Activated CD8-positive, alpha-beta T cell treated with anti-CD3 and anti-CD28 coated beads, Interleukin-2, amount 10 ng/mL, durations not matched to agents 7 days and 5 days (primary cell): Measurements from ENCODE around the gene SETD1A. TPM values are rescaled to one million over a fixed set of nuclear protein-coding genes. Genes with fewer than 3 reads are reported as not detected.

ENCODE experiments used
- ATAC-seq: fragments of 150-1000 bp; cut with Tn5 transposase; one replicate; pipeline ENCODE4 v1.10.0; 2021; ENCODE audit warnings: moderate library complexity
- CTCF ChIA-PET: fragments of 350-600 bp; sonication (Branson Sonifier 250); formaldehyde crosslinking; loops from one replicate; lab custom pipeline; 2021; ENCODE audit warnings: antibody characterized with exemption; lab: Charles Lee
- POLR2A ChIA-PET: fragments of 350-600 bp; sonication (Branson Sonifier 250); formaldehyde crosslinking; loops from one replicate; lab custom pipeline; 2021; ENCODE audit warnings: antibody characterized with exemption; lab: Charles Lee
- DNase-seq: peaks from one replicate; pipeline ENCODE4 v3.0.0-alpha.2; 2020
- H3K27ac Mint-ChIP-seq: one replicate; pipeline ENCODE4 v1.8.0; 2021; ENCODE audit warnings: mild to moderate bottlenecking, mixed read lengths
- H3K27me3 Mint-ChIP-seq: one replicate; pipeline ENCODE4 v1.8.0; 2021; ENCODE audit warnings: low read depth, mixed read lengths
- H3K36me3 Mint-ChIP-seq: one replicate; pipeline ENCODE4 v1.8.0; 2021; ENCODE audit warnings: low read depth, mixed read lengths
- H3K4me1 Mint-ChIP-seq: one replicate; pipeline ENCODE4 v1.8.0; 2021; ENCODE audit warnings: low read depth, mixed read lengths
- H3K4me3 Mint-ChIP-seq: one replicate; pipeline ENCODE4 v1.8.0; 2021; ENCODE audit warnings: mild to moderate bottlenecking, mixed read lengths
- H3K9me3 Mint-ChIP-seq: one replicate; pipeline ENCODE4 v1.8.0; 2022; ENCODE audit warnings: mixed read lengths; ENCODE audit not compliant: insufficient read depth
- total RNA-seq, 2 experiments: library from RNA; stranded (reverse); gene quantifications; one replicate each; pipeline ENCODE4 v1.2.3, GENCODE V29; 2021

Gene SETD1A
- total RNA-seq, result 10 to 100 TPM; 25.6 to 28.4 TPM

GRCh38 chr16:30957456-30958174 is at the start of gene SETD1A:
Gene SETD1A, plus strand, starts transcription at chr16:30957754. Its CDS starts 978 bp downstream, at chr16:30958732.
- Mint-ChIP-seq H3K36me3 (peaks cover 40% of the 10 kb centered on the region), H3K27me3 (no peaks in the 10 kb centered on the region), H3K4me1 (peaks cover 41% of the 10 kb centered on the region), H3K9me3 (no peaks in the 10 kb centered on the region), H3K27ac (peak within 1 kb of the TSS; percentile 99), H3K4me3 (peak within 1 kb of the TSS; percentile 95)
- DNase-seq (peak; percentile 99), ATAC-seq (peak; percentile 86)
- ChIA-PET POLR2A (interaction anchor here (0.6 to 2.7 kb wide), 7 partner anchors 8 to 222 kb away, joined by 3 to 9 read pairs (median 3); partner anchors contain the start of genes FUS, ORAI3, VKORC1 and ZNF646), CTCF (interaction anchor here (0.9 kb wide), 1 partner anchor 8 kb away, joined by 3 read pairs; the partner anchor contains the start of gene ORAI3)

GRCh38 chr16:30910427-30911029 is 47.0 kb upstream of the SETD1A start:
- ATAC-seq, result no peak
- ChIA-PET CTCF (interaction anchor here (1.9 kb wide), 1 partner anchor 66 kb away, joined by 6 read pairs; no protein-coding TSS in a partner anchor), POLR2A (interaction anchor here (0.7 kb wide), 1 partner anchor 97 kb away, joined by 3 read pairs; no protein-coding TSS in a partner anchor)
- Mint-ChIP-seq H3K27ac (no peak overlapping the region), H3K36me3 (no peaks in the 10 kb centered on the region), H3K9me3 (no peaks in the 10 kb centered on the region), H3K4me3 (no peak overlapping the region), H3K4me1 (peaks cover 13% of the 10 kb centered on the region), H3K27me3 (no peaks in the 10 kb centered on the region)
- DNase-seq, result no peak

GRCh38 chr16:30912794-30913412 is 44.7 kb upstream of the SETD1A start:
- ChIA-PET CTCF (interaction anchor here (1.5 to 1.8 kb wide), 3 partner anchors 11 to 68 kb away, joined by 3 to 8 read pairs (median 4); no protein-coding TSS in a partner anchor), POLR2A (interaction anchor here (1.2 kb wide), 1 partner anchor 11 kb away, joined by 3 read pairs; no protein-coding TSS in a partner anchor)
- Mint-ChIP-seq H3K9me3 (no peaks in the 10 kb centered on the region), H3K27me3 (no peaks in the 10 kb centered on the region), H3K36me3 (no peaks in the 10 kb centered on the region), H3K4me3 (no peak overlapping the region), H3K27ac (no peak overlapping the region), H3K4me1 (peaks cover 5% of the 10 kb centered on the region)
- no peak for ATAC-seq
- no peak for DNase-seq

GRCh38 chr16:30914830-30915229 is 42.7 kb upstream of the SETD1A start:
- ChIA-PET POLR2A (no interaction called here), CTCF (interaction anchor here (0.8 to 1.6 kb wide), 3 partner anchors 9 to 43 kb away, joined by 3 to 5 read pairs (median 3); no protein-coding TSS in a partner anchor)
- H3K27me3 Mint-ChIP-seq, result no peaks in the 10 kb centered on the region
- no peaks in the 10 kb centered on the region for H3K9me3 Mint-ChIP-seq
- no peak overlapping the region for H3K4me3 Mint-ChIP-seq
- H3K27ac Mint-ChIP-seq, result no peak overlapping the region
- no peaks in the 10 kb centered on the region for H3K4me1 Mint-ChIP-seq
- no peaks in the 10 kb centered on the region for H3K36me3 Mint-ChIP-seq
- DNase-seq, result no peak
- ATAC-seq, result no peak

GRCh38 chr16:30918614-30919013 is 38.9 kb upstream of the SETD1A start:
- no peaks in the 10 kb centered on the region for H3K9me3 Mint-ChIP-seq
- no peaks in the 10 kb centered on the region for H3K36me3 Mint-ChIP-seq
- no peaks in the 10 kb centered on the region for H3K27me3 Mint-ChIP-seq
- H3K27ac Mint-ChIP-seq, result no peak overlapping the region
- DNase-seq, result no peak
- ChIA-PET POLR2A (no interaction called here), CTCF (interaction anchor here (1.1 to 5.3 kb wide), 4 partner anchors 16 to 76 kb away, joined by 3 to 55 read pairs (median 5); no protein-coding TSS in a partner anchor)
- ATAC-seq, result no peak
- peaks cover 13% of the 10 kb centered on the region for H3K4me1 Mint-ChIP-seq
- no peak overlapping the region for H3K4me3 Mint-ChIP-seq

GRCh38 chr16:30920891-30921290 is 36.7 kb upstream of the SETD1A start:
- Mint-ChIP-seq H3K9me3 (no peaks in the 10 kb centered on the region), H3K4me1 (peaks cover 19% of the 10 kb centered on the region), H3K36me3 (no peaks in the 10 kb centered on the region), H3K27ac (no peak overlapping the region), H3K4me3 (no peak overlapping the region), H3K27me3 (no peaks in the 10 kb centered on the region)
- no peak for DNase-seq
- ATAC-seq, result no peak
- ChIA-PET CTCF (interaction anchor here (2.4 to 5.3 kb wide), 2 partner anchors 19 to 75 kb away, joined by 11 to 55 read pairs; no protein-coding TSS in a partner anchor), POLR2A (no interaction called here)

- POLR2A ChIA-PET, result no interaction called here
- DNase-seq (no peak), ATAC-seq (no peak)
- Mint-ChIP-seq H3K27ac (peak overlapping the region; percentile 99), H3K9me3 (no peaks in the 10 kb centered on the region), H3K4me3 (peak overlapping the region; percentile 97), H3K36me3 (no peaks in the 10 kb centered on the region), H3K27me3 (no peaks in the 10 kb centered on the region), H3K4me1 (peaks cover 19% of the 10 kb centered on the region)
- CTCF ChIA-PET, result interaction anchor here (2.4 to 5.3 kb wide), 2 partner anchors 20 to 76 kb away, joined by 11 to 55 read pairs; no protein-coding TSS in a partner anchor
These were observed 36.2 kb upstream of the SETD1A start for GRCh38 chr16:30921459-30921747.

- CTCF ChIA-PET, result interaction anchor here (0.6 to 5.3 kb wide), 6 partner anchors 14 to 107 kb away, joined by 3 to 55 read pairs (median 3); no protein-coding TSS in a partner anchor
- peak; percentile 92 for DNase-seq
- H3K9me3 Mint-ChIP-seq, result no peaks in the 10 kb centered on the region
- peak overlapping the region; percentile 97 for H3K4me3 Mint-ChIP-seq
- no peaks in the 10 kb centered on the region for H3K36me3 Mint-ChIP-seq
- peak; percentile 2 for ATAC-seq
- peaks cover 23% of the 10 kb centered on the region for H3K4me1 Mint-ChIP-seq
- H3K27ac Mint-ChIP-seq, result peak overlapping the region; percentile 99
- POLR2A ChIA-PET, result interaction anchor here (0.6 kb wide), 1 partner anchor 47 kb away, joined by 3 read pairs; no protein-coding TSS in a partner anchor
- H3K27me3 Mint-ChIP-seq, result no peaks in the 10 kb centered on the region
These were observed 35.7 kb upstream of the SETD1A start for GRCh38 chr16:30921748-30922419.

- H3K27ac Mint-ChIP-seq, result peak overlapping the region; percentile 99
- H3K27me3 Mint-ChIP-seq, result no peaks in the 10 kb centered on the region
- H3K9me3 Mint-ChIP-seq, result no peaks in the 10 kb centered on the region
- peak; percentile 86 for ATAC-seq
- DNase-seq, result peak; percentile 100
- H3K36me3 Mint-ChIP-seq, result no peaks in the 10 kb centered on the region
- ChIA-PET POLR2A (interaction anchor here (0.6 kb wide), 1 partner anchor 48 kb away, joined by 3 read pairs; no protein-coding TSS in a partner anchor), CTCF (interaction anchor here (0.6 to 1.0 kb wide), 5 partner anchors 14 to 108 kb away, joined by 3 to 17 read pairs (median 3); no protein-coding TSS in a partner anchor)
- H3K4me1 Mint-ChIP-seq, result peaks cover 28% of the 10 kb centered on the region
- peak overlapping the region; percentile 97 for H3K4me3 Mint-ChIP-seq
These were observed 35.1 kb upstream of the SETD1A start for GRCh38 chr16:30922420-30922959.

GRCh38 chr16:30922960-30923535 is 34.5 kb upstream of the SETD1A start:
- peak overlapping the region; percentile 99 for H3K27ac Mint-ChIP-seq
- peaks cover 28% of the 10 kb centered on the region for H3K4me1 Mint-ChIP-seq
- ATAC-seq (peak; percentile 82), DNase-seq (peak; percentile 98)
- H3K27me3 Mint-ChIP-seq, result no peaks in the 10 kb centered on the region
- ChIA-PET CTCF (interaction anchor here (2.7 to 3.2 kb wide), 2 partner anchors 12 to 18 kb away, joined by 12 to 18 read pairs; no protein-coding TSS in a partner anchor), POLR2A (no interaction called here)
- H3K9me3 Mint-ChIP-seq, result no peaks in the 10 kb centered on the region
- no peaks in the 10 kb centered on the region for H3K36me3 Mint-ChIP-seq
- H3K4me3 Mint-ChIP-seq, result peak overlapping the region; percentile 97
